Liver (tissue), 3 donors: ENCODE results near the gene GRM1.

Experiments used
- HNF4A ChIP-seq, 2 donors: conservative IDR thresholded peaks; 2 replicates each; pipeline ENCODE4 v1.6.1; 2016; ENCODE audit warnings: antibody characterized with exemption in 2 of 2, mild to moderate bottlenecking in 2 of 2
- MAX ChIP-seq: IDR thresholded peaks from 2 replicates; pipeline ENCODE4 v1.6.1; 2016; ENCODE audit warnings: antibody characterized with exemption
- RAD21 ChIP-seq, 2 donors: IDR thresholded peaks; 2 replicates each; pipeline ENCODE4 v1.6.1; 2016; ENCODE audit warnings: antibody characterized with exemption in 2 of 2, mild to moderate bottlenecking in 2 of 2
- REST ChIP-seq: IDR thresholded peaks from 2 replicates; pipeline ENCODE4 v1.6.1; 2016; ENCODE audit warnings: antibody characterized with exemption, mild to moderate bottlenecking
- RXRA ChIP-seq, 2 donors: IDR thresholded peaks; 2 replicates each; pipeline ENCODE4 v1.6.1; 2017 to 2018; ENCODE audit warnings: antibody characterized with exemption in 2 of 2, mild to moderate bottlenecking in 1 of 2
- TAF1 ChIP-seq: conservative IDR thresholded peaks from 2 replicates; pipeline ENCODE4 v1.6.1; 2016; ENCODE audit warnings: antibody characterized with exemption, mild to moderate bottlenecking
- YY1 ChIP-seq: IDR thresholded peaks from 2 replicates; pipeline ENCODE4 v1.6.1; 2016; ENCODE audit warnings: antibody characterized with exemption, mild to moderate bottlenecking
- TF ChIP-seq, protein P1 (sequence below): IDR thresholded peaks from 2 replicates; pipeline ENCODE4 v1.6.1; 2016; ENCODE audit warnings: antibody characterized with exemption
- TF ChIP-seq, protein P2 (sequence below): fragments of 150-350 bp; IDR thresholded peaks from 2 replicates; pipeline ENCODE4 v1.5.1; 2017; ENCODE audit warnings: improper control_type of control experiment, low read depth, low read length; ENCODE audit not compliant: missing input control
- donor health status: healthy.
- donor health status: healthy.

- TF ChIP-seq, protein P1, sequence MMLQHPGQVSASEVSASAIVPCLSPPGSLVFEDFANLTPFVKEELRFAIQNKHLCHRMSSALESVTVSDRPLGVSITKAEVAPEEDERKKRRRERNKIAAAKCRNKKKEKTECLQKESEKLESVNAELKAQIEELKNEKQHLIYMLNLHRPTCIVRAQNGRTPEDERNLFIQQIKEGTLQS, result no peak
- TF ChIP-seq REST, result no peak
- TF ChIP-seq, protein P2, sequence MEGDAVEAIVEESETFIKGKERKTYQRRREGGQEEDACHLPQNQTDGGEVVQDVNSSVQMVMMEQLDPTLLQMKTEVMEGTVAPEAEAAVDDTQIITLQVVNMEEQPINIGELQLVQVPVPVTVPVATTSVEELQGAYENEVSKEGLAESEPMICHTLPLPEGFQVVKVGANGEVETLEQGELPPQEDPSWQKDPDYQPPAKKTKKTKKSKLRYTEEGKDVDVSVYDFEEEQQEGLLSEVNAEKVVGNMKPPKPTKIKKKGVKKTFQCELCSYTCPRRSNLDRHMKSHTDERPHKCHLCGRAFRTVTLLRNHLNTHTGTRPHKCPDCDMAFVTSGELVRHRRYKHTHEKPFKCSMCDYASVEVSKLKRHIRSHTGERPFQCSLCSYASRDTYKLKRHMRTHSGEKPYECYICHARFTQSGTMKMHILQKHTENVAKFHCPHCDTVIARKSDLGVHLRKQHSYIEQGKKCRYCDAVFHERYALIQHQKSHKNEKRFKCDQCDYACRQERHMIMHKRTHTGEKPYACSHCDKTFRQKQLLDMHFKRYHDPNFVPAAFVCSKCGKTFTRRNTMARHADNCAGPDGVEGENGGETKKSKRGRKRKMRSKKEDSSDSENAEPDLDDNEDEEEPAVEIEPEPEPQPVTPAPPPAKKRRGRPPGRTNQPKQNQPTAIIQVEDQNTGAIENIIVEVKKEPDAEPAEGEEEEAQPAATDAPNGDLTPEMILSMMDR, result no peak
- TF ChIP-seq RAD21 (IDR thresholded peaks at IDR 0.05), result no peak
- TF ChIP-seq RXRA (IDR thresholded peaks at IDR 0.05), result no peak
- TF ChIP-seq TAF1, result no peak
- no peak for TF ChIP-seq MAX
- no peak for TF ChIP-seq HNF4A (conservative IDR thresholded peaks at IDR 0.05)
- TF ChIP-seq YY1, result no peak
Measured at GRCh38 chr6:146009338-146009737, 19.5 kb upstream of the GRM1 start.
